ENCODE measurements around the gene SH3BP5L. TPM values are rescaled to one million over a fixed set of nuclear protein-coding genes. Genes with fewer than 3 reads are reported as not detected.

The SH3BP5L gene
- total and polyA plus RNA-seq, 2 of the 13 experiments (the other 11 are each of a cell fraction or from before 2014, with no cell fraction given): 10.3 to 14.9 TPM

- TF ChIP-seq ZMAT3 (CRISPR knock-in tag; conservative IDR thresholded peaks at IDR 0.05) (0 out of 2 replicates have a peak, but pooled peaks have one; percentile 87), RBM22 (optimal IDR thresholded peaks at IDR 0.05; ENCODE audit: low read length) (no peak), ZC3H13 (CRISPR knock-in tag; IDR thresholded peaks at IDR 0.05) (peak; percentile 25; the same call in 1 of the 2 replicates), GMEB1 (CRISPR knock-in tag; IDR thresholded peaks at IDR 0.05; ENCODE audit: borderline replicate concordance) (peak; percentile 89), NONO (IDR thresholded peaks at IDR 0.05) (no peak), NONO (CRISPR knock-in tag; conservative IDR thresholded peaks at IDR 0.05) (0 out of 2 replicates have a peak, but pooled peaks have one; percentile 48), ZNF446 (CRISPR knock-in tag; IDR thresholded peaks at IDR 0.05) (no peak), ZZZ3 (CRISPR knock-in tag; IDR thresholded peaks at IDR 0.05; ENCODE audit: borderline replicate concordance) (no peak; the same call in 1 of the 2 replicates), PHF20 (CRISPR knock-in tag; IDR thresholded peaks at IDR 0.05) (peak; percentile 57; the same call in 1 of the 2 replicates), GABPB1 (CRISPR knock-in tag; IDR thresholded peaks at IDR 0.05) (peak; percentile 90), FOSL2 (CRISPR knock-in tag; IDR thresholded peaks at IDR 0.05) (no peak), ZNF891 (CRISPR knock-in tag; IDR thresholded peaks at IDR 0.05) (no peak; the same call in 1 of the 2 replicates), ZNF263 (CRISPR knock-in tag; IDR thresholded peaks at IDR 0.05) (no peak), MIER3 (CRISPR knock-in tag; IDR thresholded peaks at IDR 0.05; ENCODE audit: borderline replicate concordance) (peak; percentile 8; the same call in 1 of the 2 replicates), SMAD1 (CRISPR knock-in tag; IDR thresholded peaks at IDR 0.05; ENCODE audit: borderline replicate concordance, low read depth) (no peak), XBP1 (CRISPR knock-in tag; IDR thresholded peaks at IDR 0.05) (no peak), ZNF670 (CRISPR knock-in tag; IDR thresholded peaks at IDR 0.05; ENCODE audit: borderline replicate concordance) (no peak), ZNF614 (CRISPR knock-in tag; IDR thresholded peaks at IDR 0.05; ENCODE audit: borderline replicate concordance) (0 out of 2 replicates have a peak, but pooled peaks have one; percentile 53), GPN1 (CRISPR knock-in tag; IDR thresholded peaks at IDR 0.05; ENCODE audit: borderline replicate concordance) (no peak), ZNF3 (CRISPR knock-in tag; IDR thresholded peaks at IDR 0.05) (no peak), MXI1 (IDR thresholded peaks at IDR 0.05; ENCODE audit: borderline replicate concordance, low read depth, low read length) (0 out of 3 replicates have a peak, but pooled peaks have one; percentile 34), NR3C1 (CRISPR knock-in tag; IDR thresholded peaks at IDR 0.05) (no peak), RFX5 (IDR thresholded peaks at IDR 0.05; ENCODE audit: low read depth, low read length) (peak; percentile 76), RBM39 (IDR thresholded peaks at IDR 0.05; ENCODE audit: low read depth, low read length, poor library complexity, severe bottlenecking) (peak; percentile 55), ZNF7 (CRISPR knock-in tag; IDR thresholded peaks at IDR 0.05) (no peak)
- TF ChIP-seq, protein P1, sequence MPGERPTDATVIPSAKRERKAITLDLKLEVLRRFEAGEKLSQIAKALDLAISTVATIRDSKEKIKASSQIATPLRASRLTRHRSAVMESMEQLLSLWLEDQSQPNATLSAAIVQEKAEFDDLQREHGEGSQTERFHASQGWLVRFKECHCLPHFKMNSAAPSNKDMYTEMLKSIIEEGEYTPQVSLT (CRISPR knock-in tag; IDR thresholded peaks at IDR 0.05; ENCODE audit: borderline replicate concordance, low read depth): no peak
- TF ChIP-seq, protein P2, sequence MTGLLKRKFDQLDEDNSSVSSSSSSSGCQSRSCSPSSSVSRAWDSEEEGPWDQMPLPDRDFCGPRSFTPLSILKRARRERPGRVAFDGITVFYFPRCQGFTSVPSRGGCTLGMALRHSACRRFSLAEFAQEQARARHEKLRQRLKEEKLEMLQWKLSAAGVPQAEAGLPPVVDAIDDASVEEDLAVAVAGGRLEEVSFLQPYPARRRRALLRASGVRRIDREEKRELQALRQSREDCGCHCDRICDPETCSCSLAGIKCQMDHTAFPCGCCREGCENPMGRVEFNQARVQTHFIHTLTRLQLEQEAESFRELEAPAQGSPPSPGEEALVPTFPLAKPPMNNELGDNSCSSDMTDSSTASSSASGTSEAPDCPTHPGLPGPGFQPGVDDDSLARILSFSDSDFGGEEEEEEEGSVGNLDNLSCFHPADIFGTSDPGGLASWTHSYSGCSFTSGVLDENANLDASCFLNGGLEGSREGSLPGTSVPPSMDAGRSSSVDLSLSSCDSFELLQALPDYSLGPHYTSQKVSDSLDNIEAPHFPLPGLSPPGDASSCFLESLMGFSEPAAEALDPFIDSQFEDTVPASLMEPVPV (CRISPR knock-in tag; IDR thresholded peaks at IDR 0.05): peak; percentile 87
These were observed 33.5 kb upstream of the SH3BP5L start, which contains the start of gene ZNF692 (continued) for GRCh38 chr1:248858891-248859889.
